Suppressor macrophage treated with lipopolysaccharide for 4 hours (primary cell): ENCODE results near the gene NHLH2.

Experiments
- DNase-seq: peaks from one replicate; pipeline ENCODE4 v3.0.0-alpha.2; 2020

NHLH2 gene

GRCh38 chr1:115837740-115838421, 3.0 kb downstream of the NHLH2 start:
- DNase-seq: no peak

- no peak for DNase-seq
These were observed 3.6 kb downstream of the NHLH2 start for GRCh38 chr1:115837341-115837739.

GRCh38 chr1:115833856-115834255, 7.1 kb downstream of the NHLH2 start:
- no peak for DNase-seq

GRCh38 chr1:115832651-115833050, 8.3 kb downstream of the NHLH2 start:
- peak; percentile 44 for DNase-seq

- DNase-seq: no peak
These were observed 10.0 kb downstream of the NHLH2 start for GRCh38 chr1:115830963-115831362.

GRCh38 chr1:115829947-115830346, 11.0 kb downstream of the NHLH2 start:
- no peak for DNase-seq

- DNase-seq: peak; percentile 92
These were observed 11.8 kb downstream of the NHLH2 start for GRCh38 chr1:115829023-115829674.

GRCh38 chr1:115828101-115829022, 12.6 kb downstream of the NHLH2 start:
- DNase-seq: peak; percentile 41

GRCh38 chr1:115827452-115828044, 13.4 kb downstream of the NHLH2 start:
- no peak for DNase-seq

GRCh38 chr1:115826628-115827027, 14.3 kb downstream of the NHLH2 start:
- no peak for DNase-seq

GRCh38 chr1:115822117-115822516, 18.8 kb downstream of the NHLH2 start:
- DNase-seq: no peak

GRCh38 chr1:115815694-115816093, 25.2 kb downstream of the NHLH2 start:
- no peak for DNase-seq

GRCh38 chr1:115814685-115815398, 26.1 kb downstream of the NHLH2 start:
- DNase-seq: no peak

GRCh38 chr1:115813727-115814126, 27.2 kb downstream of the NHLH2 start:
- no peak for DNase-seq

GRCh38 chr1:115811140-115811828, 29.6 kb downstream of the NHLH2 start:
- no peak for DNase-seq

- DNase-seq: no peak
These were observed 30.3 kb downstream of the NHLH2 start for GRCh38 chr1:115810609-115811008.

- no peak for DNase-seq
These were observed 31.1 kb downstream of the NHLH2 start for GRCh38 chr1:115809847-115810246.

GRCh38 chr1:115809076-115809475, 31.9 kb downstream of the NHLH2 start:
- DNase-seq: peak; percentile 27

GRCh38 chr1:115807723-115808122, 33.2 kb downstream of the NHLH2 start:
- peak; percentile 87 for DNase-seq

- no peak for DNase-seq
These were observed 35.3 kb downstream of the NHLH2 start for GRCh38 chr1:115805597-115805996.

GRCh38 chr1:115802416-115802815, 38.5 kb downstream of the NHLH2 start:
- no peak for DNase-seq

- DNase-seq: no peak
These were observed 43.4 kb downstream of the NHLH2 start for GRCh38 chr1:115797486-115797885.
